Left renal cortex interstitium (tissue), 4 donors: ENCODE data around the gene KCNMA1. TPM values are rescaled to one million over a fixed set of nuclear protein-coding genes. Genes with fewer than 3 reads are reported as not detected.
"Not testable (repeated sequence)": the region's sequence is repeated elsewhere in the genome, so short reads cannot be mapped to it uniquely, and the experiment has no call there.

Experiments
- DNase-seq, 4 donors: peaks; one replicate each; pipeline ENCODE4 v3.0.0-alpha.2; 2013; ENCODE audit warnings: low read depth in 4 of 4, low spot score in 2 of 4, missing footprints in 1 of 4
- polyA plus RNA-seq, 4 donors: library from polyadenylated mRNA; unstranded; fragments of 120-200 nt; gene quantifications; one replicate each; pipeline ENCODE4 v1.2.1, GENCODE V29; 2013; ENCODE audit not compliant: insufficient read length in 4 of 4

KCNMA1 gene
- polyA plus RNA-seq, 4 donors = 2.8 to 5.2 (median 3.7) TPM

- no peak for DNase-seq
These were observed 231.8 kb downstream of the KCNMA1 start for GRCh38 chr10:77405771-77406241.

GRCh38 chr10:77404810-77405209, 232.8 kb downstream of the KCNMA1 start:
- no peak for DNase-seq

GRCh38 chr10:77403761-77404160, 233.8 kb downstream of the KCNMA1 start:
- DNase-seq = no peak

GRCh38 chr10:77401683-77402082, 235.9 kb downstream of the KCNMA1 start:
- no peak for DNase-seq

- DNase-seq = no peak
These were observed 237.6 kb downstream of the KCNMA1 start for GRCh38 chr10:77400033-77400432.

GRCh38 chr10:77398986-77399755, 238.4 kb downstream of the KCNMA1 start:
- no peak for DNase-seq

- DNase-seq = no peak
These were observed 239.1 kb downstream of the KCNMA1 start for GRCh38 chr10:77398558-77398957.

- no peak for DNase-seq
These were observed 240.5 kb downstream of the KCNMA1 start for GRCh38 chr10:77397103-77397502.

GRCh38 chr10:77396290-77396689, 241.3 kb downstream of the KCNMA1 start:
- no peak for DNase-seq

GRCh38 chr10:77393821-77394501, 243.6 kb downstream of the KCNMA1 start:
- DNase-seq = no peak

- no peak for DNase-seq
These were observed 244.2 kb downstream of the KCNMA1 start for GRCh38 chr10:77393411-77393810.

- DNase-seq = no peak
These were observed 244.8 kb downstream of the KCNMA1 start for GRCh38 chr10:77392851-77393250.

GRCh38 chr10:77392236-77392721, 245.3 kb downstream of the KCNMA1 start:
- DNase-seq = no peak

GRCh38 chr10:77391605-77392235, 245.9 kb downstream of the KCNMA1 start:
- peak; percentile 65 to 86 (median 70) for DNase-seq

GRCh38 chr10:77390481-77390891, 247.1 kb downstream of the KCNMA1 start:
- DNase-seq = no peak

GRCh38 chr10:77388571-77389100, 249.0 kb downstream of the KCNMA1 start:
- no peak for DNase-seq

- DNase-seq = not testable (repeated sequence)
These were observed 249.9 kb downstream of the KCNMA1 start for GRCh38 chr10:77387701-77388100.

- DNase-seq = no peak
These were observed 250.4 kb downstream of the KCNMA1 start for GRCh38 chr10:77387247-77387646.

GRCh38 chr10:77386838-77387237, 250.8 kb downstream of the KCNMA1 start:
- no peak for DNase-seq

GRCh38 chr10:77386365-77386764, 251.2 kb downstream of the KCNMA1 start:
- no peak for DNase-seq

GRCh38 chr10:77385315-77385714, 252.3 kb downstream of the KCNMA1 start:
- no peak for DNase-seq
